ENCODE results near the gene HPF1.
"Not testable (repeated sequence)": the region's sequence is repeated elsewhere in the genome, so short reads cannot be mapped to it uniquely, and the experiment has no call there.

The HPF1 gene

DNA sequence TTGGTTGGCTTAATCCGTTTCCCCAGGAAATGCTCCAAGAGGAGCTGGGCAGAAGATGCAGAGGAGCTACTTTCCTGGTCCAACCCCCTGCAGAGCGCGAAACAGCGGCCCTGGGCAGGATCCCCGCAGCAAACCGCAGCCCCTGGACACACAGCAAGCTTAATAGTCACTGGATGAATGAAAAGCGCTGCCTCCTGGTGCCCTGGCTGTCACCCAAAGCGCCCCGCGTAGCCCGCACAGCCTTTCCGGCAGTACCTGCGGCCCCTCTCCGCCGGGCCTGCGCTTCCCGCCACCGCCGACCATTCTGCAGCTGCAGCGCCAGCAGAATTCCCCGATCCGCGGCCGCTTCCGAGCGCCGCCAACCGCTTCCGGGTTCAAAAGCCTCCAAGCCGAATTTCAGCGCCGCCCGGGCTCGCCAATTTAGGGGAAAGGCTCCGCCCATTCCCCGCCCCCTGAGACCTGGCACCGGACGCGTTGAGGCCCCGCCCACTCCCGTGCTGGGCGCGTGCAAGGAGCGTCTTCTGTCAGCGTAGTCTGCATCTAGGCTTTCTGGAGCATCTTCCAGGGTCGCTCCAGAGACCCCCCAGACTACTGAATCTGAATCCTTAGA is at the start of gene HPF1:
HPF1 (minus strand) TSS at position 370 of the 610 bp plus-strand sequence; CDS start at position 303, 67 bp downstream.
- peak; percentile 92 for DNase-seq (ENCODE audit: low read depth)
- 0 out of 2 replicates have a peak, but pooled peaks have one; percentile 45 for TF ChIP-seq MYC (IDR thresholded peaks at IDR 0.05; ENCODE audit: low read depth, low read length)
- TF ChIP-seq, protein P1, sequence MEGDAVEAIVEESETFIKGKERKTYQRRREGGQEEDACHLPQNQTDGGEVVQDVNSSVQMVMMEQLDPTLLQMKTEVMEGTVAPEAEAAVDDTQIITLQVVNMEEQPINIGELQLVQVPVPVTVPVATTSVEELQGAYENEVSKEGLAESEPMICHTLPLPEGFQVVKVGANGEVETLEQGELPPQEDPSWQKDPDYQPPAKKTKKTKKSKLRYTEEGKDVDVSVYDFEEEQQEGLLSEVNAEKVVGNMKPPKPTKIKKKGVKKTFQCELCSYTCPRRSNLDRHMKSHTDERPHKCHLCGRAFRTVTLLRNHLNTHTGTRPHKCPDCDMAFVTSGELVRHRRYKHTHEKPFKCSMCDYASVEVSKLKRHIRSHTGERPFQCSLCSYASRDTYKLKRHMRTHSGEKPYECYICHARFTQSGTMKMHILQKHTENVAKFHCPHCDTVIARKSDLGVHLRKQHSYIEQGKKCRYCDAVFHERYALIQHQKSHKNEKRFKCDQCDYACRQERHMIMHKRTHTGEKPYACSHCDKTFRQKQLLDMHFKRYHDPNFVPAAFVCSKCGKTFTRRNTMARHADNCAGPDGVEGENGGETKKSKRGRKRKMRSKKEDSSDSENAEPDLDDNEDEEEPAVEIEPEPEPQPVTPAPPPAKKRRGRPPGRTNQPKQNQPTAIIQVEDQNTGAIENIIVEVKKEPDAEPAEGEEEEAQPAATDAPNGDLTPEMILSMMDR (IDR thresholded peaks at IDR 0.05; ENCODE audit: low read depth, low read length) = no peak
- TF ChIP-seq, protein P2, sequence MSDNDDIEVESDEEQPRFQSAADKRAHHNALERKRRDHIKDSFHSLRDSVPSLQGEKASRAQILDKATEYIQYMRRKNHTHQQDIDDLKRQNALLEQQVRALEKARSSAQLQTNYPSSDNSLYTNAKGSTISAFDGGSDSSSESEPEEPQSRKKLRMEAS (IDR thresholded peaks at IDR 0.05; ENCODE audit: low read depth, low read length) = no peak; the same call in 1 of the 2 replicates
- peak; percentile 18 for TF ChIP-seq POLR2A (IDR thresholded peaks at IDR 0.05; ENCODE audit: extremely low read depth, insufficient read length)
- H3K4me3 ChIP-seq (ENCODE audit: low read depth, low read length) = peak within 1 kb of the TSS; percentile 92

DNA sequence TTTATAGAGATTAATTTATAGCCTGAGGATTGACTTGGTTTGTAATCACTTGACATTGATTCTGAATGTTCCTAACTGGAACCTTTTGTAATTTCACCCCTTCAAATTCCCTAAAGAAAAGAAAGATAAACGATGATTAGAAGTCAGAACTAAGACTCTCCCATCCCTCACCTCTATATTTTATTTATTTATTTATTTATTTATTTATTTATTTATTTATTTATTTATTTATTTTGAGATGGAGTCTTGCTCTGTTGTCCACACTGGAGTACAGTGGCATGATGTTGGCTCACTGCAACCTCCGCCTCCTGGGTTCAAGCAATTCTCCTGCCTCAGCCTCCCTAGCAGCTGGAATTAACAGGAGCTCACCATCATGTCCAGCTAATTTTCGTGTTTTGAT is 49.0 kb upstream of the HPF1 start:
- not testable (repeated sequence) for H3K4me3 ChIP-seq (ENCODE audit: low read depth, low read length); DNase-seq (ENCODE audit: low read depth)

DNA sequence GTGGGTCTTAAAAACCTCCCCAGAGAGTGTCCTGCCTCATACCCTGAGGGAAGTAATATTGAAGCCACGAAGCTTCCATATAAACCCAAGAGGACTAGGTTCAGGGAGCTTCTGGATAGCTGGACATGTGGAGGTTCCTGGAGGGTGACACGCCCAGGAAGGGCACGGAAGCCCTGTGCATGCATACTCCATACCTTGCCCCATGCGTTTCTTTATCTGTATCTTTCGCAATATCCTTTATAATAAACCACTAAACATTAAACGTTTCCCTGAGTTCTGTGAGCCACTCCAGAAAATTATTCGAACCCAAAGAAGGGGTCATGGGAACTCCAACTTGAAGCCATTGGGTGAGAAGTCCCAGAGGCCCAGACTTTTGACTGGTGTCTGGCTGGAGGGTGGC is 45.7 kb upstream of the HPF1 start:
- no peak overlapping the region for H3K4me3 ChIP-seq (ENCODE audit: low read depth, low read length)
- no peak for DNase-seq (ENCODE audit: low read depth)
- no peak for TF ChIP-seq MYC (IDR thresholded peaks at IDR 0.05; ENCODE audit: low read depth, low read length)
- TF ChIP-seq, protein P1 (IDR thresholded peaks at IDR 0.05; ENCODE audit: low read depth, low read length) = no peak
- TF ChIP-seq, protein P2 (IDR thresholded peaks at IDR 0.05; ENCODE audit: low read depth, low read length) = no peak
- no peak for TF ChIP-seq POLR2A (IDR thresholded peaks at IDR 0.05; ENCODE audit: extremely low read depth, insufficient read length)

DNA sequence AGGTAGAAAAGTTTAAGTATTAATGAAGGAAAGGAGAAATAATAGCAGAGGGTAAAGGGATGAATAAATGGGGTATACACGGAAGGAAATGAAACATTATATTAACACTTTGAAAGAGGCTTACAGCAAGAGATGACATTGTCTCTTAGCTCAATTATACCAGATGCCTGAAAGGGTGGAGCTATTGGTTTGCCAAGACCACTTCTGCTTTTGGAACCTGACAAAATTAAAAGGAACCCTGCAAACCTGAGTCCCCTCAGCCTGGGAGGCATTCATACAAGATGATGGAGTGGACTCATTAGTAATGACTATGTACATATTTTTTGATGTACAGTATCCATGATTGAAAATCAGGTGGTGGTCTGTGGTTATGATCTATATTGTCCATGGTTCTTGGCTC is 45.1 kb upstream of the HPF1 start:
- TF ChIP-seq, protein P1 (IDR thresholded peaks at IDR 0.05; ENCODE audit: low read depth, low read length) = no peak
- no peak for TF ChIP-seq MYC (IDR thresholded peaks at IDR 0.05; ENCODE audit: low read depth, low read length)
- DNase-seq (ENCODE audit: low read depth) = peak; percentile 39
- H3K4me3 ChIP-seq (ENCODE audit: low read depth, low read length) = no peak overlapping the region

DNA sequence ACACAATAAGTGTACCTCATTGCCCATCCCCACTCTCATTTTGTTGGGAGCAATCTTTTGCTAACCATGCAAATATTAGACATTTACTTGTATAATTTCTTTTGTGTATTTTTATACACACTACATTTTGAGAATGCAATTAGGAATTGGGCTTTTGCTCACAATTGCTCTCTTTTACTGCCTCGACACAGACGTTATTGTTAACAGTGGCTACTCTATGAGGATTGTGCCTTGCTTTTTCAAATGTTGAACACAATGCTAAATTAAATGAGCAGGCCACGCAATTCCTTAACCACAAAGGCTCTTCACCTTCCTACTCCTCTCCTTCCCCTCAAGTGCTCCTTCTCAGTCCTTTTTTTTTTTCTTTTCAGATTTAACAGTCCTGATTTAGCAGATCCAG is 42.8 kb upstream of the HPF1 start:
- no peak for DNase-seq (ENCODE audit: low read depth)
- TF ChIP-seq, protein P2 (IDR thresholded peaks at IDR 0.05; ENCODE audit: low read depth, low read length) = no peak
- no peak for TF ChIP-seq POLR2A (IDR thresholded peaks at IDR 0.05; ENCODE audit: extremely low read depth, insufficient read length)
- no peak for TF ChIP-seq MYC (IDR thresholded peaks at IDR 0.05; ENCODE audit: low read depth, low read length)
- TF ChIP-seq, protein P1 (IDR thresholded peaks at IDR 0.05; ENCODE audit: low read depth, low read length) = no peak
- H3K4me3 ChIP-seq (ENCODE audit: low read depth, low read length) = no peak overlapping the region

DNA sequence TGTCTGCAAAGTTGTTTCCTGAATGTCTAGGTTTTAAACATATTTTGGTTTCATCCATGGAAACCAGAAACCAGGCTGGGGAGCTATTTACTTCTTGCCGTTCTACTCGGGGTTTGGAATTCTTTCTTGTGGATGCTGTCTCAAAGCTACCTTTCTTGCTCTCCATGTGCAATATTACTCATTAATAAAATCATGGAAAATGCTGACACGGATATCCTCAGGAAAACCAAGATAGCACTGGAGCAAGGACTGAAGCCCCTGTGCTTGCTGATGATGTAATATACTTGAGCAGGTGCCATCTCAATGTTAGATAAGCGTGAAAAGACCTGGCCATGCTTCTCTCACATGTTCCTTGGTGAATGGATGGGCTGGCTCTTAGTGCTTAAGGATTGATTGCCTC is 41.5 kb upstream of the HPF1 start:
- no peak overlapping the region for H3K4me3 ChIP-seq (ENCODE audit: low read depth, low read length)
- TF ChIP-seq MYC (IDR thresholded peaks at IDR 0.05; ENCODE audit: low read depth, low read length) = no peak
- TF ChIP-seq, protein P1 (IDR thresholded peaks at IDR 0.05; ENCODE audit: low read depth, low read length) = no peak
- TF ChIP-seq, protein P2 (IDR thresholded peaks at IDR 0.05; ENCODE audit: low read depth, low read length) = no peak
- TF ChIP-seq POLR2A (IDR thresholded peaks at IDR 0.05; ENCODE audit: extremely low read depth, insufficient read length) = no peak
- no peak for DNase-seq (ENCODE audit: low read depth)

All from NB4 (cell line).